SK-N-SH treated with all-trans-retinoic acid at 6 μM for 48 hours (cell line): Measurements from ENCODE around the gene NME7.

Experiments
- ATAC-seq: fragments of 200-7000 bp; cut with Tn5 transposase; 3 replicates; pipeline ENCODE4 v1.9.1; 2020; ENCODE audit warnings: mild to moderate bottlenecking, moderate library complexity
- ARNTL ChIP-seq: fragments of 450-650 bp; formaldehyde crosslinking; IDR thresholded peaks from 2 replicates; pipeline ENCODE4 v1.5.0; 2020; ENCODE audit warnings: low read depth, mild to moderate bottlenecking, moderate library complexity, borderline replicate concordance
- BACH2 ChIP-seq: fragments of 250-450 bp; sonication (Bioruptor Pico); IDR thresholded peaks from 2 replicates; pipeline ENCODE4 v1.9.0; 2021; ENCODE audit warnings: mild to moderate bottlenecking, borderline replicate concordance
- CSDC2 ChIP-seq: fragments of 250-450 bp; sonication (Bioruptor Pico); IDR thresholded peaks from 2 replicates; pipeline ENCODE4 v1.5.0; 2020; ENCODE audit warnings: mild to moderate bottlenecking, moderate library complexity
- ESRRG ChIP-seq: fragments of 250-450 bp; sonication (Bioruptor Pico); IDR thresholded peaks from 2 replicates; pipeline ENCODE4 v1.6.1; 2021; ENCODE audit warnings: mild to moderate bottlenecking
- GLIS3 ChIP-seq: fragments of 250-450 bp; sonication (Bioruptor Pico); IDR thresholded peaks from 2 replicates; pipeline ENCODE4 v1.5.0; 2020; ENCODE audit warnings: mild to moderate bottlenecking, moderate library complexity
- ISL1 ChIP-seq: fragments of 250-450 bp; sonication (Bioruptor Pico); IDR thresholded peaks from 2 replicates; pipeline ENCODE4 v2.1.2; 2022; ENCODE audit warnings: mild to moderate bottlenecking, moderate library complexity
- OSR1 ChIP-seq: fragments of 250-450 bp; sonication (Bioruptor Pico); IDR thresholded peaks from 2 replicates; pipeline ENCODE4 v1.8.0; 2022; ENCODE audit warnings: moderate library complexity, mild to moderate bottlenecking, inconsistent platforms
- PATZ1 ChIP-seq: fragments of 250-450 bp; sonication (Bioruptor Pico); IDR thresholded peaks from 2 replicates; pipeline ENCODE4 v1.8.0; 2020; ENCODE audit warnings: mild to moderate bottlenecking, moderate library complexity, borderline replicate concordance
- PPARA ChIP-seq: fragments of 250-450 bp; sonication (Bioruptor Pico); IDR thresholded peaks from 2 replicates; pipeline ENCODE4 v1.5.0; 2020; ENCODE audit warnings: mild to moderate bottlenecking, borderline replicate concordance
- RARB ChIP-seq: fragments of 250-450 bp; sonication (Bioruptor Pico); IDR thresholded peaks from 2 replicates; pipeline ENCODE4 v1.8.0; 2021; ENCODE audit warnings: mild to moderate bottlenecking, moderate library complexity
- SNAI2 ChIP-seq: fragments of 250-450 bp; sonication (Bioruptor Pico); IDR thresholded peaks from 2 replicates; pipeline ENCODE4 v1.5.0; 2020; ENCODE audit warnings: mild to moderate bottlenecking, moderate library complexity
- TOX ChIP-seq: fragments of 250-450 bp; sonication (Bioruptor Pico); IDR thresholded peaks from 2 replicates; pipeline ENCODE4 v1.8.0; 2021; ENCODE audit warnings: mild to moderate bottlenecking, moderate library complexity, borderline replicate concordance
- ZFP3 ChIP-seq: fragments of 250-450 bp; sonication (Bioruptor Pico); IDR thresholded peaks from 2 replicates; pipeline ENCODE4 v1.5.0; 2020; ENCODE audit warnings: mild to moderate bottlenecking, moderate library complexity
- ZFP30 ChIP-seq: fragments of 450-650 bp; formaldehyde crosslinking; IDR thresholded peaks from 2 replicates; pipeline ENCODE4 v1.5.0; 2022; ENCODE audit warnings: mild to moderate bottlenecking, moderate library complexity
- ZNF565 ChIP-seq: fragments of 450-650 bp; formaldehyde crosslinking; conservative IDR thresholded peaks from 2 replicates; pipeline ENCODE4 v1.5.0; 2020; ENCODE audit warnings: low read depth, mild to moderate bottlenecking, moderate library complexity
- ZNF70 ChIP-seq: fragments of 450-650 bp; formaldehyde crosslinking; IDR thresholded peaks from 2 replicates; pipeline ENCODE4 v1.5.0; 2020; ENCODE audit warnings: mild to moderate bottlenecking, moderate library complexity
- ZNF8 ChIP-seq: fragments of 450-650 bp; formaldehyde crosslinking; IDR thresholded peaks from 2 replicates; pipeline ENCODE4 v1.5.0; 2020; ENCODE audit warnings: mild to moderate bottlenecking, moderate library complexity
- TF ChIP-seq, protein P1 (sequence below): fragments of 250-450 bp; sonication (Bioruptor Pico); IDR thresholded peaks from 2 replicates; pipeline ENCODE4 v1.5.1; 2020; ENCODE audit warnings: low read depth, mild to moderate bottlenecking, moderate library complexity
- TF ChIP-seq, protein P2 (sequence below): fragments of 250-450 bp; sonication (Bioruptor Pico); IDR thresholded peaks from 2 replicates; pipeline ENCODE4 v1.5.0; 2020; ENCODE audit warnings: mild to moderate bottlenecking, moderate library complexity
- TF ChIP-seq, protein P3 (sequence below): fragments of 250-450 bp; sonication (Bioruptor Pico); IDR thresholded peaks from 2 replicates; pipeline ENCODE4 v1.8.0; 2021; ENCODE audit warnings: low read depth, mild to moderate bottlenecking, moderate library complexity, borderline replicate concordance
- TF ChIP-seq, protein P4 (sequence below): fragments of 250-450 bp; sonication (Bioruptor Pico); IDR thresholded peaks from 2 replicates; pipeline ENCODE4 v1.5.1; 2021; ENCODE audit warnings: mild to moderate bottlenecking, moderate library complexity

The NME7 gene

DNA sequence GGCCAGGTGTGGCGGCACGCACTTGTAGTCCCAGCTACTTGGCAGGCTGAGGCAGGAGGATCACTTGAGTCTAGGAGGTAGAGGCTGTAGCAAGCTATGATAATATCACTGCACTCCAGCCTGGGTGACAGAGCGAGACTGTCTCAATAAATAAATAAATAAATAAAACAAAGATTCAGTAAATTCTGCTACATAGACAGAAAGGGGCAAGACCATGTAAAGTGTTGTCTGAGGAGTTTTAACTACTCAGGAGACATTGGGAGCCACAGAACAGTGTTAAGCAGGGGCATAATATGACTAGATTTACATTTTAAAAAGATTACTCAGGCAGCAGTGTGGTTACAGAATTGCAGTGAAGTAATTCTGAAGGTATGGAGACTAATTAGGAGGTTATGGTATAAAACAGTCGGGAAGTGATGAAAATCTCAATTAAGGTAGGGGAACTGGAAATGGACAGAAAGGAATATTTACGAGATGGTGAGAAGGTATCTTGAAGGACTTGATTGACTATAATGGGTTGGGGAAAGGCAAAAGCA lies 166.4 kb downstream of the NME7 start (continued):
- TF ChIP-seq TOX, result no peak
- no peak for TF ChIP-seq ZNF70 (CRISPR knock-in tag)
- no peak for TF ChIP-seq PPARA (CRISPR knock-in tag)
- no peak for TF ChIP-seq ISL1 (CRISPR knock-in tag)
- TF ChIP-seq, protein P1, sequence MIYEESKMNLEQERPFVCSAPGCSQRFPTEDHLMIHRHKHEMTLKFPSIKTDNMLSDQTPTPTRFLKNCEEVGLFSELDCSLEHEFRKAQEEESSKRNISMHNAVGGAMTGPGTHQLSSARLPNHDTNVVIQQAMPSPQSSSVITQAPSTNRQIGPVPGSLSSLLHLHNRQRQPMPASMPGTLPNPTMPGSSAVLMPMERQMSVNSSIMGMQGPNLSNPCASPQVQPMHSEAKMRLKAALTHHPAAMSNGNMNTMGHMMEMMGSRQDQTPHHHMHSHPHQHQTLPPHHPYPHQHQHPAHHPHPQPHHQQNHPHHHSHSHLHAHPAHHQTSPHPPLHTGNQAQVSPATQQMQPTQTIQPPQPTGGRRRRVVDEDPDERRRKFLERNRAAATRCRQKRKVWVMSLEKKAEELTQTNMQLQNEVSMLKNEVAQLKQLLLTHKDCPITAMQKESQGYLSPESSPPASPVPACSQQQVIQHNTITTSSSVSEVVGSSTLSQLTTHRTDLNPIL, result no peak
- TF ChIP-seq ZFP30, result no peak
- TF ChIP-seq BACH2 (CRISPR knock-in tag), result no peak
- TF ChIP-seq OSR1, result no peak
- no peak for TF ChIP-seq ARNTL (CRISPR knock-in tag)
- no peak for TF ChIP-seq CSDC2 (CRISPR knock-in tag)

GRCh38 chr1:169200319-169200718 lies 167.3 kb downstream of the NME7 start:
- TF ChIP-seq, protein P2, sequence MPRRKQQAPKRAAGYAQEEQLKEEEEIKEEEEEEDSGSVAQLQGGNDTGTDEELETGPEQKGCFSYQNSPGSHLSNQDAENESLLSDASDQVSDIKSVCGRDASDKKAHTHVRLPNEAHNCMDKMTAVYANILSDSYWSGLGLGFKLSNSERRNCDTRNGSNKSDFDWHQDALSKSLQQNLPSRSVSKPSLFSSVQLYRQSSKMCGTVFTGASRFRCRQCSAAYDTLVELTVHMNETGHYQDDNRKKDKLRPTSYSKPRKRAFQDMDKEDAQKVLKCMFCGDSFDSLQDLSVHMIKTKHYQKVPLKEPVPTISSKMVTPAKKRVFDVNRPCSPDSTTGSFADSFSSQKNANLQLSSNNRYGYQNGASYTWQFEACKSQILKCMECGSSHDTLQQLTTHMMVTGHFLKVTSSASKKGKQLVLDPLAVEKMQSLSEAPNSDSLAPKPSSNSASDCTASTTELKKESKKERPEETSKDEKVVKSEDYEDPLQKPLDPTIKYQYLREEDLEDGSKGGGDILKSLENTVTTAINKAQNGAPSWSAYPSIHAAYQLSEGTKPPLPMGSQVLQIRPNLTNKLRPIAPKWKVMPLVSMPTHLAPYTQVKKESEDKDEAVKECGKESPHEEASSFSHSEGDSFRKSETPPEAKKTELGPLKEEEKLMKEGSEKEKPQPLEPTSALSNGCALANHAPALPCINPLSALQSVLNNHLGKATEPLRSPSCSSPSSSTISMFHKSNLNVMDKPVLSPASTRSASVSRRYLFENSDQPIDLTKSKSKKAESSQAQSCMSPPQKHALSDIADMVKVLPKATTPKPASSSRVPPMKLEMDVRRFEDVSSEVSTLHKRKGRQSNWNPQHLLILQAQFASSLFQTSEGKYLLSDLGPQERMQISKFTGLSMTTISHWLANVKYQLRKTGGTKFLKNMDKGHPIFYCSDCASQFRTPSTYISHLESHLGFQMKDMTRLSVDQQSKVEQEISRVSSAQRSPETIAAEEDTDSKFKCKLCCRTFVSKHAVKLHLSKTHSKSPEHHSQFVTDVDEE, result no peak
- no peak for TF ChIP-seq SNAI2
- TF ChIP-seq ZNF565 (CRISPR knock-in tag), result no peak
- TF ChIP-seq ZNF70 (CRISPR knock-in tag), result no peak
- TF ChIP-seq ARNTL (CRISPR knock-in tag), result no peak
- no peak for TF ChIP-seq ESRRG
- TF ChIP-seq RARB (CRISPR knock-in tag), result no peak
- no peak for TF ChIP-seq ZFP3 (CRISPR knock-in tag)
- TF ChIP-seq BACH2 (CRISPR knock-in tag), result no peak
- no peak for TF ChIP-seq PATZ1 (CRISPR knock-in tag)
- no peak for ATAC-seq

DNA sequence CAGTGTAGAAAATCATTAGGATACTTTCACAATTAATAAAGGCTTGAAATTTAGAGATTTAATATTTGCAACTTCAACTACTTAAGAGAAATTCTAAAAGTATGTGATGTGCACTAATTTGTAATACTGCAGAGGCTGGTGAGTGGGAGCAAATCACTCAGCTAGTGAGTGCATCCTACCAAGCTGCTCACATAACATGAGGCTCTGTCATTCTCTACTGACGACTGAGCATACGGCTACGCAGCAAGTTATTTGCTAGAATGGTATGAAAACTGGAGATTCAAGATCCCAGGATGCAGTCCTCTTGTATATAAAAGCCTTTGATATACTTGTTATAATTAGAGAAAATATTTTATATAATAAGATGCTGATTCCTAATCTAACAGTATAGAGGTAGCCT lies 171.0 kb downstream of the NME7 start:
- ATAC-seq, result no peak

More for the DNA sequence above, 171.0 kb downstream of the NME7 start:
- TF ChIP-seq, protein P3, sequence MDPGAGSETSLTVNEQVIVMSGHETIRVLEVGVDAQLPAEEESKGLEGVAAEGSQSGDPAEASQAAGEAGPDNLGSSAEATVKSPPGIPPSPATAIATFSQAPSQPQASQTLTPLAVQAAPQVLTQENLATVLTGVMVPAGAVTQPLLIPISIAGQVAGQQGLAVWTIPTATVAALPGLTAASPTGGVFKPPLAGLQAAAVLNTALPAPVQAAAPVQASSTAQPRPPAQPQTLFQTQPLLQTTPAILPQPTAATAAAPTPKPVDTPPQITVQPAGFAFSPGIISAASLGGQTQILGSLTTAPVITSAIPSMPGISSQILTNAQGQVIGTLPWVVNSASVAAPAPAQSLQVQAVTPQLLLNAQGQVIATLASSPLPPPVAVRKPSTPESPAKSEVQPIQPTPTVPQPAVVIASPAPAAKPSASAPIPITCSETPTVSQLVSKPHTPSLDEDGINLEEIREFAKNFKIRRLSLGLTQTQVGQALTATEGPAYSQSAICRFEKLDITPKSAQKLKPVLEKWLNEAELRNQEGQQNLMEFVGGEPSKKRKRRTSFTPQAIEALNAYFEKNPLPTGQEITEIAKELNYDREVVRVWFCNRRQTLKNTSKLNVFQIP, result no peak
- TF ChIP-seq TOX, result no peak
- TF ChIP-seq ISL1 (CRISPR knock-in tag), result no peak
- TF ChIP-seq PATZ1 (CRISPR knock-in tag), result no peak
- no peak for TF ChIP-seq RARB (CRISPR knock-in tag)
- no peak for TF ChIP-seq ESRRG
- TF ChIP-seq GLIS3, result no peak
- TF ChIP-seq PPARA (CRISPR knock-in tag), result no peak
- TF ChIP-seq ZNF70 (CRISPR knock-in tag), result no peak
- TF ChIP-seq ZNF565 (CRISPR knock-in tag), result no peak
- TF ChIP-seq, protein P1, result no peak
- no peak for TF ChIP-seq OSR1
- no peak for TF ChIP-seq ZFP3 (CRISPR knock-in tag)
- TF ChIP-seq, protein P4, sequence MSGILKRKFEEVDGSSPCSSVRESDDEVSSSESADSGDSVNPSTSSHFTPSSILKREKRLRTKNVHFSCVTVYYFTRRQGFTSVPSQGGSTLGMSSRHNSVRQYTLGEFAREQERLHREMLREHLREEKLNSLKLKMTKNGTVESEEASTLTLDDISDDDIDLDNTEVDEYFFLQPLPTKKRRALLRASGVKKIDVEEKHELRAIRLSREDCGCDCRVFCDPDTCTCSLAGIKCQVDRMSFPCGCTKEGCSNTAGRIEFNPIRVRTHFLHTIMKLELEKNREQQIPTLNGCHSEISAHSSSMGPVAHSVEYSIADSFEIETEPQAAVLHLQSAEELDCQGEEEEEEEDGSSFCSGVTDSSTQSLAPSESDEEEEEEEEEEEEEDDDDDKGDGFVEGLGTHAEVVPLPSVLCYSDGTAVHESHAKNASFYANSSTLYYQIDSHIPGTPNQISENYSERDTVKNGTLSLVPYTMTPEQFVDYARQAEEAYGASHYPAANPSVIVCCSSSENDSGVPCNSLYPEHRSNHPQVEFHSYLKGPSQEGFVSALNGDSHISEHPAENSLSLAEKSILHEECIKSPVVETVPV (CRISPR knock-in tag), result no peak
- no peak for TF ChIP-seq ZNF8 (CRISPR knock-in tag)
- no peak for TF ChIP-seq BACH2 (CRISPR knock-in tag)
- TF ChIP-seq, all 23 proteins: peak for 0
